GM12874 (cell line): ENCODE measurements around the gene POLR3B.

Experiments used
- CTCF ChIP-seq: IDR thresholded peaks from 2 replicates; pipeline ENCODE4 v1.5.1; 2011; ENCODE audit warnings: low read depth, mild to moderate bottlenecking, control low read depth, low read length, moderate library complexity; ENCODE audit not compliant: insufficient read depth

Gene POLR3B

GRCh38 chr12:106423291-106423690 lies 65.7 kb downstream of the POLR3B start:
- TF ChIP-seq CTCF: no peak

GRCh38 chr12:106425061-106425702 lies 67.6 kb downstream of the POLR3B start:
- no peak for TF ChIP-seq CTCF

GRCh38 chr12:106427917-106428316 lies 70.4 kb downstream of the POLR3B start:
- TF ChIP-seq CTCF: no peak

- TF ChIP-seq CTCF: no peak
Measured at GRCh38 chr12:106428384-106428783, 70.8 kb downstream of the POLR3B start.

- no peak for TF ChIP-seq CTCF
Measured at GRCh38 chr12:106429043-106429552, 71.5 kb downstream of the POLR3B start.

GRCh38 chr12:106429636-106430035 lies 72.1 kb downstream of the POLR3B start:
- TF ChIP-seq CTCF: no peak

GRCh38 chr12:106431839-106432411 lies 74.4 kb downstream of the POLR3B start:
- TF ChIP-seq CTCF: no peak
